RKO (cell line): ENCODE results near the gene UNC13C.

Source experiments
- DNase-seq: peaks from one replicate; pipeline ENCODE4 v3.0.0-alpha.2; 2016; ENCODE audit warnings: low spot score

UNC13C gene

GRCh38 chr15:54026258-54026657 lies 48.0 kb downstream of the UNC13C start:
- no peak for DNase-seq

GRCh38 chr15:54026891-54027290 lies 48.6 kb downstream of the UNC13C start:
- no peak for DNase-seq

GRCh38 chr15:54029081-54029480 lies 50.8 kb downstream of the UNC13C start:
- no peak for DNase-seq

- no peak for DNase-seq
Measured at GRCh38 chr15:54032066-54032465, 53.8 kb downstream of the UNC13C start.

GRCh38 chr15:54033356-54033860 lies 55.2 kb downstream of the UNC13C start:
- no peak for DNase-seq

GRCh38 chr15:54033869-54034458 lies 55.7 kb downstream of the UNC13C start:
- DNase-seq: no peak

GRCh38 chr15:54035616-54036015 lies 57.4 kb downstream of the UNC13C start:
- DNase-seq: no peak

GRCh38 chr15:54045397-54045796 lies 67.2 kb downstream of the UNC13C start:
- no peak for DNase-seq

- DNase-seq: peak; percentile 9
Measured at GRCh38 chr15:54046093-54046492, 67.9 kb downstream of the UNC13C start.

- DNase-seq: no peak
Measured at GRCh38 chr15:54064365-54064764, 86.1 kb downstream of the UNC13C start.

- DNase-seq: no peak
Measured at GRCh38 chr15:54066403-54066802, 88.2 kb downstream of the UNC13C start.

- DNase-seq: no peak
Measured at GRCh38 chr15:54082836-54083492, 104.7 kb downstream of the UNC13C start.

- DNase-seq: no peak
Measured at GRCh38 chr15:54083501-54083900, 105.3 kb downstream of the UNC13C start.

GRCh38 chr15:54083991-54084390 lies 105.8 kb downstream of the UNC13C start:
- no peak for DNase-seq

GRCh38 chr15:54088837-54089236 lies 110.6 kb downstream of the UNC13C start:
- no peak for DNase-seq

GRCh38 chr15:54089776-54090175 lies 111.5 kb downstream of the UNC13C start:
- DNase-seq: no peak

GRCh38 chr15:54091651-54092050 lies 113.4 kb downstream of the UNC13C start:
- no peak for DNase-seq

GRCh38 chr15:54094661-54095060 lies 116.4 kb downstream of the UNC13C start:
- no peak for DNase-seq

GRCh38 chr15:54097019-54097418 lies 118.8 kb downstream of the UNC13C start:
- no peak for DNase-seq

GRCh38 chr15:54099010-54099409 lies 120.8 kb downstream of the UNC13C start:
- DNase-seq: no peak

- DNase-seq: no peak
Measured at GRCh38 chr15:54101664-54102270, 123.5 kb downstream of the UNC13C start.

- no peak for DNase-seq
Measured at GRCh38 chr15:54102704-54103103, 124.5 kb downstream of the UNC13C start.

GRCh38 chr15:54109014-54109413 lies 130.8 kb downstream of the UNC13C start:
- no peak for DNase-seq
